Endothelial cell of umbilical vein (primary cell): ENCODE data around the gene LHFPL6. TPM values are rescaled to one million over a fixed set of nuclear protein-coding genes. Genes with fewer than 3 reads are reported as not detected.

Source experiments
- BruUV-seq: library from RNA; stranded (reverse); fragments of 400-500 nt; replicated peaks from 2 replicates; lab custom pipeline; 2021; lab: Mats Ljungman, UMichigan
- CTCF ChIA-PET: fragments of 300-600, 350-600 bp; sonication (Branson Sonifier 250); formaldehyde crosslinking; loops from one replicate; lab custom pipeline; 2021; ENCODE audit warnings: antibody characterized with exemption, inconsistent platforms; lab: Charles Lee
- POLR2A ChIA-PET: fragments of 300-600, 350-600 bp; sonication (Branson Sonifier 250); formaldehyde crosslinking; loops from one replicate; lab custom pipeline; 2021; ENCODE audit warnings: antibody characterized with exemption, inconsistent platforms; lab: Charles Lee
- DNase-seq: peaks from one replicate; pipeline ENCODE4 v3.0.0-alpha.2; 2011; ENCODE audit warnings: low read depth, low spot score
- FAIRE-seq: peaks from 2 replicates; lab custom pipeline; 2011; peaks lifted over from hg19 to GRCh38; lab: Jason Lieb, UNC
- H2AFZ ChIP-seq: 2 replicates; pipeline ENCODE4 v1.6.0; 2012; ENCODE audit warnings: low read depth, low read length, control low read depth, inconsistent platforms
- H3K27ac ChIP-seq: 2 replicates; pipeline ENCODE4 v1.5.1; 2011; ENCODE audit warnings: low read depth, mild to moderate bottlenecking, control low read depth, low read length, moderate library complexity; ENCODE audit not compliant: insufficient read depth
- H3K27me3 ChIP-seq, 2 experiments: 2 replicates each; pipeline versions ENCODE4 v1.6.0 to v1.6.1; 2011; ENCODE audit warnings: low read length in 2 of 2, mixed read lengths in 1 of 2; ENCODE audit not compliant: control insufficient read depth in 2 of 2, insufficient read depth in 2 of 2
- H3K36me3 ChIP-seq, 2 experiments: 2 replicates in 1 of 2; 3 replicates in 1 of 2; pipeline ENCODE4 v1.5.1; 2011; ENCODE audit warnings: low read length in 2 of 2, mild to moderate bottlenecking in 1 of 2, moderate library complexity in 1 of 2; ENCODE audit not compliant: control insufficient read depth in 2 of 2, insufficient read depth in 2 of 2; ENCODE audit errors: extremely low read depth in 1 of 2
- H3K4me1 ChIP-seq: 3 replicates; pipeline ENCODE4 v1.5.1; 2011; ENCODE audit warnings: mild to moderate bottlenecking, low read length; ENCODE audit not compliant: control insufficient read depth, insufficient read depth; ENCODE audit errors: extremely low read depth
- H3K4me2 ChIP-seq: 2 replicates; pipeline ENCODE4 v1.6.1; 2011; ENCODE audit warnings: low read length, control low read depth, mixed read lengths; ENCODE audit not compliant: insufficient read depth
- H3K4me3 ChIP-seq, 3 experiments: fragments of 200-600 bp in 1 of 3; sonication (generic), shearing (Covaris generic) in 1 of 3; replicated peaks in 1 of 3; 2 replicates each; pipeline ENCODE4 v1.5.1; 2011 to 2016; ENCODE audit warnings: control low read depth in 3 of 3, low read length in 3 of 3, mild to moderate bottlenecking in 2 of 3, inconsistent platforms in 1 of 3, low read depth in 1 of 3, moderate library complexity in 1 of 3; ENCODE audit not compliant: insufficient read depth in 1 of 3
- H3K79me2 ChIP-seq: 2 replicates; pipeline ENCODE4 v1.6.0; 2012; ENCODE audit warnings: low read length, inconsistent platforms; ENCODE audit not compliant: control insufficient read depth, insufficient read depth
- H3K9ac ChIP-seq: replicated peaks from 2 replicates; pipeline ENCODE3; 2011; ENCODE audit warnings: low read length, control low read depth; ENCODE audit not compliant: insufficient read depth; ENCODE audit errors: extremely low read depth
- H3K9me1 ChIP-seq: replicated peaks from 3 replicates; pipeline ENCODE4 v1.6.0; 2011; ENCODE audit warnings: mild to moderate bottlenecking, low read length; ENCODE audit not compliant: control insufficient read depth, insufficient read depth; ENCODE audit errors: extremely low read depth
- H3K9me3 ChIP-seq: replicated peaks from 2 replicates; pipeline ENCODE4 v1.5.1; 2012; ENCODE audit warnings: low read length, inconsistent platforms; ENCODE audit not compliant: control insufficient read depth, insufficient read depth
- H4K20me1 ChIP-seq: replicated peaks from 2 replicates; pipeline ENCODE3; 2011; ENCODE audit warnings: mild to moderate bottlenecking, low read length; ENCODE audit not compliant: control insufficient read depth, insufficient read depth; ENCODE audit errors: extremely low read depth
- EZH2 ChIP-seq: IDR thresholded peaks from 2 replicates; pipeline ENCODE4 v1.6.1; 2012; ENCODE audit warnings: borderline replicate concordance, low read depth, mild to moderate bottlenecking, moderate library complexity, low read length, inconsistent platforms; ENCODE audit not compliant: severe bottlenecking
- FOS ChIP-seq: IDR thresholded peaks from 2 replicates; pipeline ENCODE4 v1.6.1; 2011; ENCODE audit warnings: mild to moderate bottlenecking, low read length, moderate library complexity, borderline replicate concordance; ENCODE audit not compliant: insufficient read depth
- GATA2 ChIP-seq: IDR thresholded peaks from 2 replicates; pipeline ENCODE4 v1.7.0; 2011; ENCODE audit warnings: low read depth, mild to moderate bottlenecking, moderate library complexity, mixed read lengths, low read length; ENCODE audit not compliant: insufficient read length, insufficient read depth
- JUN ChIP-seq: IDR thresholded peaks from 2 replicates; pipeline ENCODE4 v1.6.1; 2011; ENCODE audit warnings: borderline replicate concordance, low read depth; ENCODE audit not compliant: insufficient read length, insufficient read depth
- MAX ChIP-seq: IDR thresholded peaks from 2 replicates; pipeline ENCODE4 v1.6.1; 2011; ENCODE audit not compliant: insufficient read depth, insufficient read length
- MYC ChIP-seq: IDR thresholded peaks from one replicate; pipeline ENCODE4 v1.6.1; 2011; ENCODE audit warnings: mild to moderate bottlenecking, low read depth, low read length
- POLR2A ChIP-seq: IDR thresholded peaks from 2 replicates; pipeline ENCODE4 v1.6.1; 2012; ENCODE audit warnings: low read depth, mild to moderate bottlenecking, control low read depth, low read length
- POLR2AphosphoS5 ChIP-seq: IDR thresholded peaks from 2 replicates; pipeline ENCODE4 v1.6.1; 2012; ENCODE audit warnings: low read depth, mild to moderate bottlenecking, control low read depth, low read length, moderate library complexity; ENCODE audit not compliant: insufficient read depth
- dilution Hi-C: fragments of 300-500 bp; cut with MboI; formaldehyde crosslinking; loops from one replicate; pipeline ENCODE4 v1.15.0; 2019; ENCODE audit warnings: low sequenced_read_pairs; ENCODE audit not compliant: extremely low pct_ligation_motif_present
- intact Hi-C: fragments of 100-400 bp; cut with micrococcal nuclease; formaldehyde crosslinking; loops from one replicate; pipeline ENCODE4 v1.10.0; 2022
- polyA plus RNA-seq, 4 experiments: library from polyadenylated mRNA; depleted of rRNA in 3 of 4; stranded (reverse) in 3 of 4; unstranded in 1 of 4; fragments of >200 nt; gene quantifications; 2 replicates each; pipeline versions ENCODE4 v1.2.1 to v1.2.3, GENCODE V29; 2011 to 2012; ENCODE audit warnings: missing spikeins in 1 of 4
- total RNA-seq: library from RNA; stranded (reverse); gene quantifications from 2 replicates; pipeline ENCODE4 v1.2.3, GENCODE V29; 2021
- TF ChIP-seq, protein P1 (sequence below), 2 donors: IDR thresholded peaks; 1 replicate in 1 of 2; 2 replicates in 1 of 2; pipeline ENCODE4 v1.5.1; 2011; ENCODE audit warnings: low read length in 2 of 2, mild to moderate bottlenecking in 2 of 2, moderate library complexity in 2 of 2, control low read depth in 1 of 2, inconsistent platforms in 1 of 2, low read depth in 1 of 2; ENCODE audit not compliant: insufficient read depth in 1 of 2; ENCODE audit errors: extremely low read depth in 1 of 2

LHFPL6 gene
- total and polyA plus RNA-seq, 2 donors (not counting 3 experiments of a cell fraction or from before 2014, with no cell fraction given): 17.5 to 19.4 TPM

DNA sequence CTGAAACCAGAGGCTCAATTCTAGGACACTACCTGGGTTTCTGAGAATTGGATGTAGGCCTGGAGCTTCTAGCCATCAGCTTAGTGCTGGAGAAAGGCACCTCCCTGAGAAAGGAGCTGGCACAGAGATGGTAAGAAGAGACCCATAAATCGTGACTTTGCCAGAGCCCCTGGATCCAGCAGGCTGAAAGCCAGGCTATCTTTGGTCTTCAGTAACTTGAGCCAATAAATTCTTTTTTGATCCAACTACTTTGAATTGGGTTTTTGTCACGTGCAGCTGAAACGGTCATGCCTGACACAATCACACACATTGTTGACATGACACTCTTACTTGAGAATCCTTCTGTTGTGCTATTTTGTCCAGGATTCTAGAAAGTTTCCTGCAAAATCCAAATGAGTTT is 103.4 kb downstream of the LHFPL6 start:
- CTCF ChIA-PET: interaction anchor here (0.5 to 2.5 kb wide), 3 partner anchors 10 to 112 kb away, joined by 3 to 18 read pairs (median 3); no protein-coding TSS in a partner anchor
- BruUV-seq: no TSS peak

More for the DNA sequence above, 103.4 kb downstream of the LHFPL6 start:
- TF ChIP-seq GATA2 (no peak), FOS (no peak), POLR2A (no peak), MAX (no peak), EZH2 (no peak), MYC (no peak), JUN (no peak), POLR2AphosphoS5 (no peak)
- TF ChIP-seq, protein P1, sequence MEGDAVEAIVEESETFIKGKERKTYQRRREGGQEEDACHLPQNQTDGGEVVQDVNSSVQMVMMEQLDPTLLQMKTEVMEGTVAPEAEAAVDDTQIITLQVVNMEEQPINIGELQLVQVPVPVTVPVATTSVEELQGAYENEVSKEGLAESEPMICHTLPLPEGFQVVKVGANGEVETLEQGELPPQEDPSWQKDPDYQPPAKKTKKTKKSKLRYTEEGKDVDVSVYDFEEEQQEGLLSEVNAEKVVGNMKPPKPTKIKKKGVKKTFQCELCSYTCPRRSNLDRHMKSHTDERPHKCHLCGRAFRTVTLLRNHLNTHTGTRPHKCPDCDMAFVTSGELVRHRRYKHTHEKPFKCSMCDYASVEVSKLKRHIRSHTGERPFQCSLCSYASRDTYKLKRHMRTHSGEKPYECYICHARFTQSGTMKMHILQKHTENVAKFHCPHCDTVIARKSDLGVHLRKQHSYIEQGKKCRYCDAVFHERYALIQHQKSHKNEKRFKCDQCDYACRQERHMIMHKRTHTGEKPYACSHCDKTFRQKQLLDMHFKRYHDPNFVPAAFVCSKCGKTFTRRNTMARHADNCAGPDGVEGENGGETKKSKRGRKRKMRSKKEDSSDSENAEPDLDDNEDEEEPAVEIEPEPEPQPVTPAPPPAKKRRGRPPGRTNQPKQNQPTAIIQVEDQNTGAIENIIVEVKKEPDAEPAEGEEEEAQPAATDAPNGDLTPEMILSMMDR (IDR thresholded peaks at IDR 0.05; ENCODE audit: extremely low read depth in 1 of 2, insufficient read depth in 1 of 2, low read depth in 1 of 2, low read length in 2 of 2): no peak
- H3K36me3 ChIP-seq: no peaks in the 10 kb centered on the region
- FAIRE-seq (no peak), DNase-seq (no peak)
- POLR2A ChIA-PET: no interaction called here
- no peak overlapping the region for H2AFZ ChIP-seq
- no peaks in the 10 kb centered on the region for H3K27me3 ChIP-seq
- H3K4me2 ChIP-seq: no peak overlapping the region
- H4K20me1 ChIP-seq: no peaks in the 10 kb centered on the region
- no peaks in the 10 kb centered on the region for H3K4me1 ChIP-seq
- H3K9me3 ChIP-seq: no peaks in the 10 kb centered on the region
- dilution Hi-C loops (no loop called here), intact Hi-C loops (no loop called here)
- H3K9me1 ChIP-seq: no peaks in the 10 kb centered on the region
- no peak overlapping the region for H3K27ac ChIP-seq
- no peak overlapping the region for H3K4me3 ChIP-seq
- H3K79me2 ChIP-seq: no peaks in the 10 kb centered on the region
- H3K9ac ChIP-seq: no peak overlapping the region
